DMS53 (cell line): ENCODE measurements around the gene ELANE.

Experiments
- DNase-seq: peaks from one replicate; lab custom pipeline; 2025; lab: John Stamatoyannopoulos, UW

Gene ELANE

GRCh38 chr19:852136-853013 is at the start of gene ELANE:
TSS of gene ELANE (plus strand) at chr19:852303. CDS start at chr19:852329, 26 bp downstream.
- DNase-seq, result no peak

- no peak for DNase-seq
Observed at GRCh38 chr19:802498-803098, 49.5 kb upstream of the ELANE start.

- DNase-seq, result no peak
Observed at GRCh38 chr19:803099-803561, 49.0 kb upstream of the ELANE start.

GRCh38 chr19:803686-804418 is 48.3 kb upstream of the ELANE start:
- no peak for DNase-seq

- no peak for DNase-seq
Observed at GRCh38 chr19:804419-805165, 47.5 kb upstream of the ELANE start.

- no peak for DNase-seq
Observed at GRCh38 chr19:805166-805551, 46.9 kb upstream of the ELANE start.

- DNase-seq, result no peak
Observed at GRCh38 chr19:805600-806550, 46.2 kb upstream of the ELANE start.

- DNase-seq, result no peak
Observed at GRCh38 chr19:806815-807421, 45.2 kb upstream of the ELANE start.

- no peak for DNase-seq
Observed at GRCh38 chr19:807627-808422, 44.3 kb upstream of the ELANE start.

- DNase-seq, result no peak
Observed at GRCh38 chr19:808423-808775, 43.7 kb upstream of the ELANE start.

- DNase-seq, result no peak
Observed at GRCh38 chr19:810077-810855, 41.8 kb upstream of the ELANE start.

- DNase-seq, result no peak
Observed at GRCh38 chr19:810883-811489, 41.1 kb upstream of the ELANE start.

GRCh38 chr19:811506-812048 is 40.5 kb upstream of the ELANE start:
- no peak for DNase-seq

- no peak for DNase-seq
Observed at GRCh38 chr19:812049-812746, 39.9 kb upstream of the ELANE start.

- no peak for DNase-seq
Observed at GRCh38 chr19:812747-813218, 39.3 kb upstream of the ELANE start.

GRCh38 chr19:813219-814151 is 38.6 kb upstream of the ELANE start:
- DNase-seq, result no peak
